NCI-H446 treated with DMSO at 0.1 percent for 48 hours (cell line): Measurements from ENCODE around the gene ADRM1.

Experiments used
- DNase-seq: peaks from one replicate; lab custom pipeline; 2025; lab: John Stamatoyannopoulos, UW

ADRM1 gene

GRCh38 chr20:62337558-62338293, 34.9 kb downstream of the ADRM1 start:
- no peak for DNase-seq

- no peak for DNase-seq
Observed at GRCh38 chr20:62338294-62338620, 35.5 kb downstream of the ADRM1 start.

- DNase-seq = no peak
Observed at GRCh38 chr20:62339647-62340062, 36.9 kb downstream of the ADRM1 start.

- DNase-seq = no peak
Observed at GRCh38 chr20:62342910-62343309, 40.1 kb downstream of the ADRM1 start.

- DNase-seq = no peak
Observed at GRCh38 chr20:62344092-62344491, 41.3 kb downstream of the ADRM1 start.

GRCh38 chr20:62344782-62345181, 42.0 kb downstream of the ADRM1 start:
- DNase-seq = no peak

- no peak for DNase-seq
Observed at GRCh38 chr20:62345681-62346370, 43.0 kb downstream of the ADRM1 start.

GRCh38 chr20:62346398-62347150, 43.8 kb downstream of the ADRM1 start:
- DNase-seq = no peak

GRCh38 chr20:62347151-62347404, 44.3 kb downstream of the ADRM1 start:
- DNase-seq = no peak

- no peak for DNase-seq
Observed at GRCh38 chr20:62347445-62347844, 44.6 kb downstream of the ADRM1 start.

GRCh38 chr20:62348604-62349003, 45.8 kb downstream of the ADRM1 start:
- no peak for DNase-seq

- DNase-seq = no peak
Observed at GRCh38 chr20:62349556-62350097, 46.8 kb downstream of the ADRM1 start.

GRCh38 chr20:62350098-62350628, 47.4 kb downstream of the ADRM1 start:
- DNase-seq = no peak

GRCh38 chr20:62350629-62351422, 48.0 kb downstream of the ADRM1 start:
- no peak for DNase-seq

GRCh38 chr20:62351469-62352401, 48.9 kb downstream of the ADRM1 start:
- no peak for DNase-seq

- peak; percentile 94 for DNase-seq
Observed at GRCh38 chr20:62352402-62353288, 49.8 kb downstream of the ADRM1 start.

GRCh38 chr20:62353289-62354030, 50.7 kb downstream of the ADRM1 start:
- DNase-seq = no peak

GRCh38 chr20:62354031-62354808, 51.4 kb downstream of the ADRM1 start:
- DNase-seq = no peak
